GM21825 (cell line): ENCODE measurements around the gene KCNS1.
A peak's percentile ranks its signal among the peaks of the same experiment; 100 is the strongest.

Source experiments
- ATAC-seq: cut with Tn5 transposase; IDR thresholded peaks from one replicate; pipeline ENCODE4 v1.9.1; 2021; ENCODE audit warnings: mild to moderate bottlenecking, moderate library complexity; ENCODE audit not compliant: unreplicated experiment

Gene KCNS1

DNA sequence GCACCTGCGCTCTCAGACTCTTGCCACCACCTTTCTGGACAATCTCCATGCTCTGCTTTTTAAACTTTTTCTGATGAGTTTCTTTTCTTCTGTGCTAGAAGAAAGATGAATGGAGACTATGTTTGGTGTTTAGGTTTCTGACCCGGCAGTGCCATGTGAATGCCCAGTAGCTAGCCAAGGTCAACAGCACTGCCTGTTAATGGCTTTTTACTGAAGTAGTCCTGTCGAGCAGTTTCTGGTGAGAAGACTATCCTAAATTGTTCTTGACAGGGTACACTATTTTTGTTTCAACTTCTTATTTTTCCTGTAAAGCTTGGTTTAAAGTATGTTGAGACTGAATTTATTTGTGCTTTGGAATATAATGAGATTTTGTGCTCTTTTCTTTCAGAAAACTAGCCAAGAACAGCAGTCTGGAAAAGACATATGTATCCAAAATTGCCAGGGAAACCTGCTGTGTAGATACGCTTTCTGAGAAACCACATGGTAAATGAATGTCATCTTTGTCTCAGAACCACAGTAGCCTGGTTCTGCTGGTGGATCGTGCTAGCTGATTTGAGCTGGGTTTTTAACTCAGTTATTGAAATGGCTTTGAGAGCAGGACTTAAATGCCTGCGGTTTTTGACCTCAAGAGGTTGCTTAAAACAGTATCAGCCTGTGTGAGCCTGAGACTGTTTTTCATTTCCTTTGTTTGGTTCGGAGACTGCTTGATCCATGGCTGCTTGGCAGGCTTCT, 48.1 kb downstream of the KCNS1 start:
- peak; percentile 48 for ATAC-seq

DNA sequence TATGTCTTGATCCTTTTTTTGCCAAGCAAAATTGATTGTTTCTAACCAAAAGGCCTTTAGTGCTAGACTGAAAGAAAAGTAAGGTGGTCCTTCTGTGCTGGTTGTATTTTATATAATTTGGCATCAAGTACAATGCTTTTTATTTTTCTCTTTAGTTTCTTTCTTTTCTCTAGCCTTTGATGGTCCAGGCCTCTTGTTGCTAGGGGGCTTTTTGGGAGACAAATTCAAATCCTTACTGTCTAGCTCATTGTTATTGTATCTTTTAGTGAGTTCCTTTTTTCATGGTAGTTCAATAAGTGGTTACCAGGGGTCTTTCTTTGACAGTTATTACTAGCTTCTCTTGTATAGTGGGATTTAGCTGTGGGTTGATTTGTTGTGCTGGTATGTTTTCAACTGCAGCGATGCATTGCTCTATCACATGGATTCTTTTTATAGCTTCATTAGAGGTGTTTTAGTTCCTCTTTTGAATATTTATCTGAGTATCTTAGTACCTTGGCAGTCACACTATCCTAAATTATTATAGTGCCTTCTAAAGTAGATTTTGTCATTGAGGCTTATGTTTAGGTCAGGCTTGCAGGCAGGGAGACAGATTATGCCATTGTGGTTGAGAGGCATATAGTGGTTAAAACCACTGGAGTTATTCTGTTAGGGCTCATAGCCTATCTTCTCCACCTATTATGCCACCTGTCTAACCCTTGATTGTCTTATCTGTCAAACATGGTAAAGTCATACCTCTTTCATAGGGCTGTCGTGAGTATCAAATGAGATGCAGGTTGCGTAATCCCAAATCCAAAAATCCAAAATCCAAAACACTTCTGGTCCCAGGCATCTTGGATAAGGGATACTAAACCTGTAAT, 49.5 kb downstream of the KCNS1 start:
- no peak for ATAC-seq

DNA sequence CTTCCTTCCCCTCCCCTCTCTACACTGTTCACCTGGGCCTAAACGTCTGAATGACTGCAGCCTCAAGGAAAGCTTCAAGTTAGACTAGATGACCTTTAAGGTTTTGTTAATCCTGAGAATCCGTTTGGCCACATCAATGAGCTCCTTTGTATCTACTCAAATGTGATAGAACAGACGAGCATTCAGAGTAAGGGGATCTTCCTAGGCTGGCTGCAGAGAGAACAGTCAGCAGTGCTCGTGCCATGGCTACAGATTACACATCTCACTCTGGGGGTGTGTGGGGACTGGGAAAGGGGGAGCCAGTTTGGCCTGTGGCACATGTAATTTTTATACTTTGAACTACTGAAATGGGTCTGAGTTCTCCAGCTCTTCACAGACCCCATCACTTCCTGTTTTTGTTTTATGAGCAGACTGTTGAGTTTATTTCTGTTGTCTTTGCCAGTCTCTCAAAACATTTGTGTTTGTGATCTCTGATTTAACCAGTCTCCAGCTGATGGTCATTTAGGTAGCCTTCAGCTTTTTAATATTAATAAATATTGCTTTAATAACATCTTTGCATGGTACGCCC, 50.9 kb downstream of the KCNS1 start:
- no peak for ATAC-seq

DNA sequence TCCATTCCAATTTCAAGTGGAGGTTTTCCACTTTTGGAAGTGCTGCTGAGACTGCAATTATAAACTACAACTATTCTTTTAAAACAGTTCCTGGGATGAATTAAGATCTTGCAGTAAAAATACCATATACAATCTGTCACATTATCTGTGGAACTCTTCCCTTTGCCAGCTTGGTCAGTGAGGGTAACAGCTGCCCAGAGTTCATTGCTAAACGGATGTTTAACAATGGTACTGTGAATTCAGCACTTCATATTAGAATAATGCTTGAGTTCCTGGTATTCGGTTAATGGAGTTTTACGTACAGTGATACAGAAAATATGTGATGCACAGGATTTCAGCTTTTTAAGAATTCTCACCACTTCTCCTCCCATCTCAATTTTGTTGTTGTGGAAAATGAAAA, 51.5 kb downstream of the KCNS1 start:
- ATAC-seq: no peak

DNA sequence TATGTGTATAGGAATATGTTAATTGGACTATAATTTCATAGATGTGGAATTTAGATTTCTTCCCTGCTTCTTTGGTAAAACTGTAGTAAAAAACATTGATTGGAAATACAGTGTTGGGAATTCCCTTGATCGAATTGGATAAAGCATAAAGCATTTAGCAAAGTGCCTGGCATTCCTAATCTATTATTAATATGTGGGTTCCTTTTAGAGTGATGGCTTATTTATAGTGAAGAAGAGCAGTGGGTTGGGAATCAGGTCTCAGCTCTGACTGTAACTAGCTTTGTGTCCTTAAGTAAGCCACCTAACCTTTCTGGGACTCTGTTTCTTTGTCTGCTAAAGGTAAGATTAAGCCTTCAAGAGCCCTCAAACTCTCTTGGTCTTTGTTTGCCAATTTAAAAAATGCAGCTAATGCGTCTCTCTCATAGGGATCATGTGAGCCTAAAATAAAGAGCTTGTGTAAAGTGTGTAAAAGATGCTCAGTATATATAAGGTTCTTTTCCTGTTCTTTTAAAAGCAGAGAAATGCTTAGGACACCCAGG, 53.3 kb downstream of the KCNS1 start:
- ATAC-seq: no peak

DNA sequence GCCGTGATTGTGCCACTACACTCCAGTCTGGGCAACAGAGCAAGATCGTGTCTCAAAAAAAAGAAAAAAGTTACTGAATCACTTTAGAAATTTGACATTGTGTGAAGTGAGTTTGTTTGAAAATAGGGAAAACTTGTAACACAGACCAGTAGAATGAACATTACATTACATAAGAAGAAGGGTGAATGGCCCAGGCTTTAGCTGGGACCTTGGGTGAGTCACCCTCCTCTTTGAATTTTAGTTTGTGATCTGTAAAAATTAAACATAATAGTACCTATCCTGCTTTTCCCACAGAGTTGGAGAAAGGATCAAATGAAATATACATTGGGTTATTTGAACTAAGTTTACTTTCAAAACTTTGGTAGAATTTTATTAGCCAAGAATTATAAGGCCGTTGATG, 56.3 kb downstream of the KCNS1 start:
- ATAC-seq: no peak

DNA sequence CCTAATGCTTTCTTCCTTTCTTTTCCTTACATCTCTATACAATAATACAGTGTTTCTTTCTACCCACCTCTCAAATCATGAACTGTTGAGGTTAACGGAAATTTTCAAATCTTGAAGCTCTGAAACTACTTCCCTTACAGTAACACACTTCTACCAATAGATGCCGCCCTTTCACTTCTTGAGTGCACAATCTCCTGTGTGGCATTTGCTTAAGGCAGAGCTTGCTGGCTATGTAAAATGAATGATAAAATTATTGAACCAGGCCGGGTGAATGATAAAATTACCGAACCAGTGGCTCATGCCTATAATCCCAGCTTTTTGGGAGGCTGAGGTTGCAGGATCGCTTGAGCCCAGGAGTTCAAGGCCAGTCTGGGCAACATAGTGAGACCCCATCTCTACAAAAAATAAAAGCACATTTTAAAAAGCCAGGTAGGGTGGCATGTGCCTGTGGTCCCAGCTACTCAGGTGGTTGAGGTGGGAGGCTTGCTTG, 56.8 kb downstream of the KCNS1 start:
- ATAC-seq: no peak

DNA sequence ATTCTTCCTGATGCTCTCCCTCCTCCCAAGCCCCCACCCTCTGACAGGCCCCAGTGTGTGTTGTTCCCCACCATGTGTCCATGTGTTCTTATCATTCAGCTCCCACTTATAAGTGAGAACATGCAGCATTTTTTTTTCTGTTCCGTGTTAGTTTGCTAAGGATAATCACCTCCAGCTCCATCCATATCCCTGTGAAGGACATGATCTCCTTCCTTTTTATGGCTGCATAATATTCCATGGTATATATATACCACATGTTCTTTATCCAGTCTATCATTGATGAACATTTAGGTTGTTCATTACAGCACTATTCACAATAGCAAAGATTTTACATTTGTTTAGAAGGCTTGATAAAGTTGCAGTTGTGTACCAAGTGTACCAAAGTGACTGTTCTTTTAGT, 57.9 kb downstream of the KCNS1 start:
- no peak for ATAC-seq
